Osteoblast (primary cell): ENCODE data around the gene DMGDH. TPM values are rescaled to one million over a fixed set of nuclear protein-coding genes. Genes with fewer than 3 reads are reported as not detected.
"Not testable (repeated sequence)": the region's sequence is repeated elsewhere in the genome, so short reads cannot be mapped to it uniquely, and the experiment has no call there.

Source experiments
- DNase-seq: peaks from one replicate; pipeline ENCODE4 v3.0.0; 2011; ENCODE audit warnings: low spot score, mixed read lengths; ENCODE audit not compliant: insufficient read length; ENCODE audit errors: missing footprints
- H2AFZ ChIP-seq: 2 replicates; pipeline ENCODE4 v1.6.0; 2011; ENCODE audit warnings: mild to moderate bottlenecking, low read length
- H3K27ac ChIP-seq: 2 replicates; pipeline ENCODE4 v1.5.1; 2011; ENCODE audit warnings: mild to moderate bottlenecking, low read depth, low read length, moderate library complexity
- H3K27me3 ChIP-seq: 2 replicates; pipeline ENCODE4 v1.6.0; 2012; ENCODE audit warnings: mild to moderate bottlenecking, control low read depth, inconsistent platforms, low read length, moderate library complexity; ENCODE audit not compliant: insufficient read depth
- H3K36me3 ChIP-seq: 2 replicates; pipeline ENCODE4 v1.5.1; 2011; ENCODE audit warnings: mild to moderate bottlenecking, low read length, control low read depth, moderate library complexity; ENCODE audit not compliant: insufficient read depth
- H3K4me1 ChIP-seq: 2 replicates; pipeline ENCODE4 v1.5.1; 2011; ENCODE audit warnings: mild to moderate bottlenecking, low read length, control low read depth, moderate library complexity; ENCODE audit not compliant: insufficient read depth
- H3K4me2 ChIP-seq: 2 replicates; pipeline ENCODE4 v1.6.0; 2011; ENCODE audit warnings: mild to moderate bottlenecking, low read length; ENCODE audit not compliant: insufficient read depth
- H3K4me3 ChIP-seq: fragments of 200-600 bp; sonication (generic); 3 replicates; pipeline ENCODE4 v1.5.1; 2012; ENCODE audit warnings: mild to moderate bottlenecking, low read length, inconsistent platforms; ENCODE audit not compliant: insufficient read depth
- H3K79me2 ChIP-seq: 2 replicates; pipeline ENCODE4 v1.6.0; 2012; ENCODE audit warnings: mild to moderate bottlenecking, low read length, control low read depth, inconsistent platforms; ENCODE audit not compliant: insufficient read depth
- H3K9me3 ChIP-seq: 2 replicates; pipeline ENCODE4 v1.5.1; 2011; ENCODE audit warnings: low read depth, low read length, control low read depth
- H4K20me1 ChIP-seq: 2 replicates; pipeline ENCODE4 v1.6.0; 2012; ENCODE audit warnings: mild to moderate bottlenecking, low read length, control low read depth; ENCODE audit not compliant: insufficient read depth
- total RNA-seq: library from RNA; depleted of rRNA; stranded (reverse); fragments of >200 nt; gene quantifications from 2 replicates; pipeline ENCODE4 v1.2.3, GENCODE V29; 2012
- TF ChIP-seq, protein P1 (sequence below): IDR thresholded peaks from 2 replicates; pipeline ENCODE4 v1.5.1; 2011; ENCODE audit warnings: mild to moderate bottlenecking, low read depth, low read length, moderate library complexity; ENCODE audit errors: extremely low read depth

The DMGDH gene
- total RNA-seq, 1 donor: 7.2 TPM

DNA sequence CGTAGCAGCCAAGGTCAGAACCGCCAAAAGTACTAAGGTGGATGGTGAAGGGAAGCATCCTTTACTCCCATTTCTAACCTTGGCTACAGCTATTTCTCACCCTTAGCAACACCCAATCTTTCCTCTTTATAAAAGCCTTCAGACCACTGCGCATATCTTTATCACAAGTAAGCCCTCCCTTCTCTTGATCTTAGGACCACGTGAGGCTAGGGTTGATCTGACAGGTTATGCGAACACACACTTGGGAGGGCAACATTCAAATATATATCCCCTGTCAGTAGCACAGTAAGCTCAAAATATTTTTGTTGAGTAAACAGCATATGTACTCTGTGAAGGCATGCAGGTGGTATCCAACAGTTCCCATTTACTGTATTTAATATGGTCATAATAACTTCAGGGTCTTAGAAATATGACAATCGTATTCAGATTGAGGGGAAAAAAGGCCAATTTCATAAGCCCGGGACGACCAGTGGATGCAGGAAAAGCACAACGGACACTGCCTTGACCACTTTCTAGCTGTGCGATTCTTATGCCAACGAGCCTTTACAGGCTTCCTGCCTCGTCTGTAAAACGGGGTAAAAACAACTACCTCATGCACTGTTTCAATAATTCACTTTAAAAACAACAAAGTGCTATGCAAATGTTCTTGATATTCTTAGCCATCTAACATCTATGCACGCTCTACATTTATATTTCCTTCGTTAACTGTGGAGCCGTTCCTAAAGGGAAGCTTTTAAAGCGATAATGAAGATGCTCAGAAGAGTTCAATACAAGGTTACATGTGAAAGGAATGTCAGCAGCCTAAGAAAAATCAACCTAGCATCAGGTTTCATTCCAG lies 85.7 kb downstream of the DMGDH start:
- H3K4me1 ChIP-seq: peaks cover 33% of the 10 kb centered on the region
- H3K27ac ChIP-seq: peak overlapping the region; percentile 79
- no peaks in the 10 kb centered on the region for H3K36me3 ChIP-seq
- H3K9me3 ChIP-seq: no peaks in the 10 kb centered on the region
- H2AFZ ChIP-seq: peak overlapping the region; percentile 55
- peak overlapping the region; percentile 74 for H3K4me3 ChIP-seq
- H4K20me1 ChIP-seq: no peaks in the 10 kb centered on the region
- H3K79me2 ChIP-seq: peaks cover 36% of the 10 kb centered on the region
- TF ChIP-seq, protein P1, sequence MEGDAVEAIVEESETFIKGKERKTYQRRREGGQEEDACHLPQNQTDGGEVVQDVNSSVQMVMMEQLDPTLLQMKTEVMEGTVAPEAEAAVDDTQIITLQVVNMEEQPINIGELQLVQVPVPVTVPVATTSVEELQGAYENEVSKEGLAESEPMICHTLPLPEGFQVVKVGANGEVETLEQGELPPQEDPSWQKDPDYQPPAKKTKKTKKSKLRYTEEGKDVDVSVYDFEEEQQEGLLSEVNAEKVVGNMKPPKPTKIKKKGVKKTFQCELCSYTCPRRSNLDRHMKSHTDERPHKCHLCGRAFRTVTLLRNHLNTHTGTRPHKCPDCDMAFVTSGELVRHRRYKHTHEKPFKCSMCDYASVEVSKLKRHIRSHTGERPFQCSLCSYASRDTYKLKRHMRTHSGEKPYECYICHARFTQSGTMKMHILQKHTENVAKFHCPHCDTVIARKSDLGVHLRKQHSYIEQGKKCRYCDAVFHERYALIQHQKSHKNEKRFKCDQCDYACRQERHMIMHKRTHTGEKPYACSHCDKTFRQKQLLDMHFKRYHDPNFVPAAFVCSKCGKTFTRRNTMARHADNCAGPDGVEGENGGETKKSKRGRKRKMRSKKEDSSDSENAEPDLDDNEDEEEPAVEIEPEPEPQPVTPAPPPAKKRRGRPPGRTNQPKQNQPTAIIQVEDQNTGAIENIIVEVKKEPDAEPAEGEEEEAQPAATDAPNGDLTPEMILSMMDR: no peak
- peak overlapping the region; percentile 89 for H3K4me2 ChIP-seq
- no peak for DNase-seq
- H3K27me3 ChIP-seq: no peaks in the 10 kb centered on the region

GRCh38 chr5:78983194-78983593 lies 86.3 kb downstream of the DMGDH start:
- DNase-seq, H3K36me3 ChIP-seq, H3K27me3 ChIP-seq, H3K9me3 ChIP-seq, H4K20me1 ChIP-seq: not testable (repeated sequence)
- Histone ChIP-seq H3K4me3 (peak overlapping the region; percentile 74), H3K4me1 (peaks cover 33% of the 10 kb centered on the region), H3K79me2 (peaks cover 42% of the 10 kb centered on the region), H3K27ac (peak overlapping the region; percentile 79), H2AFZ (peak overlapping the region; percentile 55), H3K4me2 (peak overlapping the region; percentile 89)

GRCh38 chr5:78979909-78980308 lies 89.6 kb downstream of the DMGDH start:
- H3K4me2 ChIP-seq: no peak overlapping the region
- H3K9me3 ChIP-seq: no peaks in the 10 kb centered on the region
- TF ChIP-seq, protein P1: no peak
- no peaks in the 10 kb centered on the region for H4K20me1 ChIP-seq
- peaks cover 60% of the 10 kb centered on the region for H3K79me2 ChIP-seq
- H2AFZ ChIP-seq: no peak overlapping the region
- no peak overlapping the region for H3K27ac ChIP-seq
- peaks cover 24% of the 10 kb centered on the region for H3K4me1 ChIP-seq
- no peak for DNase-seq
- H3K36me3 ChIP-seq: no peaks in the 10 kb centered on the region
- no peaks in the 10 kb centered on the region for H3K27me3 ChIP-seq
- H3K4me3 ChIP-seq: no peak overlapping the region

DNA sequence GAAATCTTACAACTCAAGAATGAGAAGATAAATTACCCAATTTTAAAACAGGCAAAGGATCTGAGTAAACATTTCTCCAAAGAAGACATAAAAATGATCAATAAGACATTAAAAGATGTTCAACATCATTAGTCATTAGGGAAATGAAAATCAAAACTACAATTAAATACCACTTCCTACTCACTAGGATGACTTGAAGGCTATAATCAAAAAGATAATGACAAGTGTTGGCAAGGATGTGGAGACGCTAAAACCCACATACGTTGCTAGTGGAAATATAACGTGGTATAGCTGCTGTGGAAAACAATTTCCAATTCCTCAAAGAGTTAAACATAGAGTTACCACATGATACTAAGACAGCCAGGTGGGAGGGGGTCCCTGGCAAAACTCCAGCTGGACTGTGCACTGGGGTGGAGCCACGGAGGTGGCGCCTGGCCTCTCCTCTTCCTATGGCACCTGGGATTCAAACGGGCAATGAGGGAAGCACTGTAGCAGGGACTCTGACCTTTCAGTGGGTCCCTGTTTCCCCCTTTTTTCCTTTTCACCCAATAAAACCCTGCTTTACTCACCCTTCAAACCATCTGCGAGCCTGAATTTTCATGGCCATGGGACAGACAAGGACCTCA lies 90.2 kb downstream of the DMGDH start:
- no peak overlapping the region for H3K27ac ChIP-seq
- H3K79me2 ChIP-seq: peaks cover 66% of the 10 kb centered on the region
- DNase-seq: no peak
- H2AFZ ChIP-seq: no peak overlapping the region
- no peaks in the 10 kb centered on the region for H3K9me3 ChIP-seq
- no peaks in the 10 kb centered on the region for H3K27me3 ChIP-seq
- no peaks in the 10 kb centered on the region for H3K36me3 ChIP-seq
- no peak overlapping the region for H3K4me3 ChIP-seq
- H3K4me1 ChIP-seq: peaks cover 24% of the 10 kb centered on the region
- H3K4me2 ChIP-seq: no peak overlapping the region
- no peaks in the 10 kb centered on the region for H4K20me1 ChIP-seq
- TF ChIP-seq, protein P1: no peak
